Activated naive CD4-positive, alpha-beta T cell treated with Interleukin-2 at 50 U/mL for 16 hours (primary cell): ENCODE data around the gene MED27.

Source experiments
- DNase-seq: peaks from one replicate; pipeline ENCODE4 v3.0.0-alpha.2; 2020

The MED27 gene

DNA sequence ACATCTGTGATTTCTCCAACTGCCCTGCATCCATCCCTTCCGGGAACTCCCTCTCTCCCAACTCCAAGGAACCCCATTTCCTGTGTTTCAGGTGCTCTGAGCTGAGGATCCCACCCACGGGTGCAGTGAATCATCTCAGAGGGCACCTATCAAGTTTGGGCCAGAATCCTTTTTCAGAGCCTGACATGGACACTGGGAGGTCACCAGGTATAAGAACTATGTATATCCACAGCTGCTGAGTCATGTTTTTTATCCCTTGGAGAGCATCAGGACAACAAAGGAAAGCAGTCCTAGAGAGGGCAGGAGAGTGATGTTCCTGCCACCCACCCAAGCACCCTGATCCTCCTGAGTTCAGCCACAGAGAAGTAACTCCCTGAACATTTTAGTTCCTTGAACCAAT lies 3.8 kb downstream of the MED27 start:
- no peak for DNase-seq

DNA sequence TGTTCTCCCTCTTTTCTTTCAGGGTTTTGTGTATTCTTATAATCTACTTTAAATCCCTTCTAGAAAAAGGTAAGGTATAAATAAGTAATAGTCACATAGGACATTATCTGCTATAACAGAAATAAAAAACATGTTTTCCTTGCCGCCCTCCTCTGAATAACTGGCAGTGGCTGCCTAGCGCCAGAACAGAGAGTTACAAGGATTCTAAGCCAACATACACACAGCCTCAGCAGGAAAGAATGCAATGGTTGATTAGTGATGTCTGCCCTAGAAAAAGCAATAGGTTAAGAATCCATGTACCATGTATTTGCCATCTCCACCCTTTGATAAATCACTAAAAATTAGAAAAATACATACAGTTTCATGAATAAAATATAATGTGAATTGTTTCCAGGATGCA lies 4.9 kb downstream of the MED27 start:
- DNase-seq, result no peak

DNA sequence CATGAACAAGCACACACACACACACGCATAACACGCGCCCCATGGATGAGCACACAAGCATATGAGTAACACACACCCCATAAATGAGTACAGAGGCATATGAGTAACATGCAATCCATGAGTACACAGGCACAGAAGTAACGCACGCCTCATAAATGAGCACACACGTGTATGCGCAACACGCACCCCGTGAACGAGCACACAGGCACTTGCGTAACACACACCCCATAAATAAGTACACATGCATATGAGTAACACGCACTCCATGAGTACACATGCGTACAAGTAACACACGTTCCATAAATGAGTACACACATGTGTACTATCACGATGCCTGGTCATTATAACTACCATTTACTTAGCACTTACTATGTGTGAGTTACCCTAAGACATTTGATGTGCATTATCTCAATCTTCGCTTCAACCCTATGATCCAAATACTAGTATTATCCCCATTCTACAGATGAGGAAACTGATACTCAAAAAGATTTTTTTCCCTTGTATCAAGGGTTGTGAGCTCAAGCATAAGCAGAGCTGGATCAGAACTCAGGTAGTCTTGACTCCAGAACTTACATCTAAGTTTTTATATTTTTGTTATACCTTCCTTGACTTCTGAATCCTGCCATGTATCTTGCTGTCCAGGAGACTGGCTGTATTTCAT lies 7.7 kb downstream of the MED27 start:
- DNase-seq, result no peak

DNA sequence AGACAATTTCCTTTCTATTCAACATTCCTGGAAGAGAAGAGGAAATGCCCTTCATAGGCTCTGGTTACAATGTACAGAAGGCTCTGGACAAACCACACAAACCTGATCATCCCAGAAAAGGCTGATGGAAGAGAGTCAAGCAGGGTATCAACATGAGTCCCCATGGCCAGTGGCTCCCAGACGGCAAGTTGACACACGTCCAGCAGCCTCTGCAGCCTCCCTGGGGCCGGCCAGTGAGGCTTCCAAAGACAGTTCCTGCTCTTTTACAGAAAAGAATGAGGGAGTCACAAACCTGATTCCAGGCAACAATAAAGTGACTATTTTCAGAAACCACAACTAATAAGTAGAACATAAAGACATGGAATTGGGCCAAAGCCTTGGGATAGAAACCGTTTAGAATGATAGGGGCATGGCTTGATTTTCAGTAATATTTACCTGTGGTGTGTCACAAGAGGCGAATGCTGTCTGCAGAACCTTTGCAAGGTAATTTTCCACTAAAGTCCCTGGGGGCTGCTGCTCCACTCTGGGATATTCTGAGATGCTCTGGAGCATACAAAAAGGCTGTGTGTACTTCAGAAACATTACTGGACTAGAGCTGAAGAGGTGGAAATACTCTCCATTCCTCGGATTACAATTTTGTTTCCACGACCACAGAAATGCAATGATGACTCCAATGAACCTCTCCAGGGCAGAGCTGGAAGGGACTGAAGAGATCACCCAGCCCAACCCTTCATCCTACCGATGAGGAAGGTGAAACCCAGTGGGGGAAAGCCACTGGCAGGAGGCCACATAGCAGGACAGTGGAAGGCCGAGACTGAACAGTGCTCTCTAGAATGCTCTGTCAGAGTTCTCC lies 10.4 kb downstream of the MED27 start:
- no peak for DNase-seq

DNA sequence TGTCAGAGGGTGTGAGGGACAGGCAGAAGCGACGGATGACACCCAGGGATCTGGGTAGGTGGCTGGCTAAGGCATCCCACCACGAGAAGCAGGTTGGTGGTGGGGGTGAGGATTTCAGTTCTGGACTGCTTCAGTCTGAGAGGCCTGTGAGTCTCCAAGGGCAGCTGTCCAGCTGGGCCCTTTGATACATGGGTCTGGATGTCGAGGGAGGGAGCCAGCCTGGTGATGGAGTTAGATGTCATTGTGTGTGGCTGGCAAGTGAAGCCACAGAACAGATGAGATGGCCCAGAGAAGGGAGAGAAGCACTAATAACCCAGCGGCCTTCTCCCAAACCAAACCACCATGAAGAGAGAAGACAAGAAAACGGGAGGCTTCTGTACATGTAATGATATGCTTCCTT lies 11.1 kb downstream of the MED27 start:
- DNase-seq, result no peak

DNA sequence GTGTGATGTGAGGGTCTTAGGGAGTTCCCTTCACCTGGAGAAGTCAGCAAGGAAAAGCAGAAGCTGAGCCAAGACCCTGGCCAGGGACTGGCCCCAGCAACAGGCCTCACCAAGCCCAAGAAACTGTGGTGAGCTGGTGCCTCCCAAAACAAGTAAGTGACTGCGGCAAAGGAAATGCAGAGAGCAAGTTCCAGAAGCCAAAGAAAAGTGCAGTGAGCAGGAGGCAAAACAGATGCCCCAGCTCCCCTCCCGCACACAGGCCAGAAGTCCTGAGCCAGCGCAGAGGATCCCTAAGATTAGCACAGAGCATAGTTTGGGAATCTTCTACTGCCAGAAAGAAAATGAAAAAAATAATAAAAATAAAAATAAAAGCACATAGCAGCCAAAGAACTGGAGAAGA lies 13.2 kb downstream of the MED27 start:
- no peak for DNase-seq

DNA sequence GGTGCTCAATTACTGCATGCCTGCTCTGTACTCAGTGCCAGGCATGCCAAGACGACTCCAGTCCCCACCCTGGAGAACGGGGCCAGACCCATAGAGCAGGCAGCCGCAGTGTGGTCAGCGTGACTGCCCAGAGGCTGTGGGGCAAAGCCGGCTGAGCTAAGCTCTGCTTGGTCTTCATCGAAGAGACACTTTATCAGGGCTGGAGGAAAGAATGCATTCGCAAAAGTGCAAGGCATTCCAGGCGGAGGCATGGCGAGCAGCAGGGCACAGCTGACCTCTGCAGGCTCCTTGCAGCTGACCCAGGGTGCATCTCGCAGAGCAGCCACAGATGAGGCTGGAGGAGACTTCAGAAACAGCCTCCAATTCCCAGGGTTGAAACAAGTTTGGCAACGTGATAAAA lies 13.6 kb downstream of the MED27 start:
- DNase-seq, result no peak

DNA sequence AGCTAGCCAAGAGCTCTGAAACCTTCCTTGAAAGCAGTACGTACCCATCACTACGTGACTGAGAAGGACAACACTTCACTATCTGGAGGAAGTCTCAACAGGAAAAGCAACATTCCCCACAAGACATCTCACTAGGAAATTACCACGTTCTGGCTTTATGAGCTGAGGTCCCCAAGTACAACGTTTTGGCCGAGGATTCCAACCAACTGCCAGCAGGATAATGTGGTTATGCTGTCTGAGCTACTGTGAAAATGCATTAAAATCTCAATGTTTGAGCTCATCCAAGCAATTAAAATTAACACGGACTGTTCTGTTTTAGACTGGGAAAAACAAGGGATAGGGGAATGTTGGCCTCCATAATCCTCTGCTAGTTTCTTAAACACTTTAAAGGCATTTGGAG lies 16.4 kb downstream of the MED27 start:
- no peak for DNase-seq

DNA sequence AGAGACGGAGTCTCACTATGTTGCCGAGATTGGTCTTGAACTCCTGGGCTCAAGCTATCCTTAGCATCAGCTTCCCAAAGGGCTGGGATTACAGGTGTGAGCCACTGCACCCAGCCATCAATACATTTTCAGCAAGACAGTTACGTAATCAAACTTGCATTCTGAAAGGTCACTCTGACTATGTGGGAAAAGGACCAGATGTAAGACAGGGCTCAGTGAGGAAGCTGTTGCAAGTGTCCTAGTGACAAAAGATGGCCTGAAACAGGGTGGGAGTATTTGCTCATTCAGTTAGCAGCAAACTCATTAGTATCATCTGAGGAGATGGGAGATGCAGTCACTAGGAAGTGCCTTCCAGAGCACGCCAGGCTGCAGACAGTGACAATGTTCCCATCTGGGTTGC lies 16.9 kb downstream of the MED27 start:
- no peak for DNase-seq

DNA sequence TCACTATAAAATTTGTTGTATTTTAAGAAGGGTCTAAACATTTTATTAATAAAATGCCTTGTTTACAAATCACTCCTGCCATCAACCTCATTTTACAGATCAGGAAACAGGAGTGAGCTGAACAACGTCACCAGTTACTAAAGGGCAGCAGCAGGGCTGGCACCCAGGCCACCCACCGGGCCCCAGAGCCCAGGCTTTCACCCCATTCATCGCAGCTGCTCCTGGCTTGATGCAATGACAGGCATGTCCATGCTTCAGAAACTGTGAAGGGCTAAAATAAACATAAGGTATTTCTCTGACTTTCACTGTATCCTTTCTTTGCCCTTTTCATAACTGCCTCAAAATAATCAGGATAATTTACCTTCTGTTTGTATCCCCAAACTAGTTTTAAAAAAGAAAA lies 18.1 kb downstream of the MED27 start:
- DNase-seq, result no peak

DNA sequence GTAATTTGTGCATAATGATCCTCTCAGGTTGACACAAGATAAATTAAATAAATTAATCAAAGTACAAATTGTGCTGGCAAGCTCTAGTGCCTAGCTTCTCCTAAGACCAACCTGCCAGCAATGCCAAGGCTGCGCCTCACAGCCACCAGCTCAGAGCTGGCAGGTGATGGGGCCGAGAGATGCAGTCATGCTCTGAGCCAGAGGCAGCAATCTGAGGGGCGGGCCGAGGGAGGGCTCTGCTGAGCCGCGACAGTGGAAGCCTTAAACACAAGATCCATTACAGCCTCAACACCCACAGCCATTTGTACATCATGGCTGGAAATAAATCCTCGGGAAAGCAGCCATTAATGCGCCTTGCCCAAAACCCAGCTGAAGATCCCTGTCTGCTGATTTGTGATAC lies 20.3 kb downstream of the MED27 start:
- no peak for DNase-seq

DNA sequence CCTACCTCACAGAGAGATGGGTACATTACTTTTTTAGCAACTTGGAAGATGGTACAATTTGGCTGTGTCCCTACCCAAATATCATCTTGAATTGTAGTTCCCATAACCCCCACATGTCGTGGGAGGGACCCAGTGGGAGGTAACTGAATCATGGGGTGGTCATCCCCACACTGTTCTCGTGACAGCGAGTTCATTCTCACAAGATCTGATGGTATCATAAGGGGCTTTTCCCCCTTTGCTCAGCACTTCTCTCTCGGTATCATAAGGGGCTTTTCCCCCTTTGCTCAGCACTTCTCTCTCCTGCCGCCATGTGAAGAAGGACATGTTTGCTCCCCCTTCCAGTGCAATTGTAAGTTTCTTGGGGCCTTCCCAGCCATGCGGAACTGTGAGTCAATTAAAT lies 21.4 kb downstream of the MED27 start:
- peak; percentile 3 for DNase-seq

DNA sequence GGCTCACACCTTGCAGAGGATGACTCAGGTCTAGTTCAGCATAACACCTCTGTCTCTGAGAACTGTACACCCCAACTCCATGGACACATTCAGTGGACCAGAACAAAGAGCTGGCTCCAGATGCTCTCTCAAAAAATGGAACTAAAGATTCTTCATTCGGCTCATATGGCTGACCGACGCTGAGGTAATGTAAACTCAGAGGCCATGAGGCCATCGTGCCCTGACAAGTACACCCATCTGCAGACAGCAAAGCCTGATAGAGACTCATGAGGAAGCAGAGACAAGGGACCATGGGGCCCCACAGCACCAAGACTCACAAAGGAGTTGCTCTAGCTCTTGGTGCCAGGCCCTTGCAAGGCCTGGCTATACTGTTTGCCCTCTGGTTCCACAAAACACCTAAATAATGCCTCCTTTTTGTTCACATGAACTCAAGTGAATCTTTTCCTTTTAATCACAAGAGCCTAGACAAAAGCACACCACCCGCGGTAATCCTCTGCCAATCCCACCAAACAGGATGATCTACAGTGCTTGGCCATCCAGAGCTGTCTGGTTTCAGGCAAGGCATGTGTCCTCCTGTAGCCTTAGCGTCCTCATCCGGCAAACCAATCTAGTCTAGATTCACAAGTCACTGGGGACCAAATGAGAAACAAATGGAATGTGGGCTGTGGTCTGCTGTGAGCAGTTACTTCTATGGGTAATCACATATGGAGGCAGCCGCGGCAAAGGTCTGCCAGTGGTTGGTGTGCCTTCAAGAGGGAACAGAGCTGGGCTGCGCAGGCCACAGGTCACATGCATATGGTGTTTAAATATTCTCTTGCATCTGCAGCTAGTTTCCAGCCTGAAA lies 22.7 kb downstream of the MED27 start:
- DNase-seq, result no peak

DNA sequence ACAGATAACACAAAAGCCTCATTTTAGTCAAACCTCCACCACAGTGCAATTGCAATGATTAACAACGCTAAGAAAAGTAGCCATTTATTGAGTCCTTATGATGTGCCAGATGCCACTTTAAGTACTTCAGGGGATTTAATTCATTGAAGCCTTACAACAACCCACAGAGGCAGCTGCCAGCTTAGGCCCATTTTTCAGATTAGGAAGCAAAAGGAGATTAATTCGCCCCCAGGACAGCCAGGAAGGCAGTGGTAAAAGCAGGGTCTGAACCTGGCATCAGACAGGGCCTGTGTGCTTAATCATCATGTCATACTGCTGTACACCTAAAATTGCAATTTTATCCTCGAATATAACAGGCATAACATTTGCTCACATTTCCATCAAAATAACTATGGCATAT lies 23.9 kb downstream of the MED27 start:
- DNase-seq, result no peak

DNA sequence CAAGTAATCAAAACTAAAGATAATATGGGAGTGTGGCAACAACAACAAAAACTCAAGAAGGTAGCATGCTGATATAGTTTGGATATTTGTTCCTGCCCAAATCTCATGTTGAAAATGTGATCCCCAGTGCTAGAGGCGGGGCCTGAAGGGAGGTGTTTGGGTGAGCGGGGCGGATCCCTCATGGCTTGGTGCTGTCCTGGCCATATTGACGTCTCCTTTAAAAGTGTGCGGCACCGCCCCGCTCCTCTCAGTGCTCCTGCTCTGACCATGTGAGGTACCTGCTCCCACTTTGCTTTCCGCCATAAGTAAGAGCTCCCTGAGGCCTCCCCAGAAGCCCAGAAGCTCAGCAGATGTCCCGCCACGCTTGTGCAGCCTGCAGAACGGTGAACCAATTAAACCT lies 25.6 kb downstream of the MED27 start:
- DNase-seq, result no peak

DNA sequence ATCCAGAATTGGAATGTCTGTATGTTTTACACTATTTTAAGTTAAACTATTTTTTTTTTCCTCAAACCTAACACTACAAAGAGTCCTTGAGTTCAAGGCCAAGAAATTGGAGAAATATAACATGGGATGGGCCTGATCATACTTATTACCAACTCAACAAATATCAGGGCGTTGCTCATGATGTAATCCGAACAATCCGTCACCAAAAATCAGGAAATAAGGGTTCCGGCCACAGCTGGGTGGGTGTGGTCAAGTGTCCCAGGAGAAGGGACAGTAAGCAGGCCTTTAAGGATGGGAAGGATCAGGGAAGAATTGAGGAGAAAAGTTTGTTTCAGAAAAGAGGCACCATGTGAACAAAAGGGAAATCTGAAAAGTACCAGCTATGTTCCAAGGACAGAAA lies 29.8 kb downstream of the MED27 start:
- DNase-seq, result no peak

DNA sequence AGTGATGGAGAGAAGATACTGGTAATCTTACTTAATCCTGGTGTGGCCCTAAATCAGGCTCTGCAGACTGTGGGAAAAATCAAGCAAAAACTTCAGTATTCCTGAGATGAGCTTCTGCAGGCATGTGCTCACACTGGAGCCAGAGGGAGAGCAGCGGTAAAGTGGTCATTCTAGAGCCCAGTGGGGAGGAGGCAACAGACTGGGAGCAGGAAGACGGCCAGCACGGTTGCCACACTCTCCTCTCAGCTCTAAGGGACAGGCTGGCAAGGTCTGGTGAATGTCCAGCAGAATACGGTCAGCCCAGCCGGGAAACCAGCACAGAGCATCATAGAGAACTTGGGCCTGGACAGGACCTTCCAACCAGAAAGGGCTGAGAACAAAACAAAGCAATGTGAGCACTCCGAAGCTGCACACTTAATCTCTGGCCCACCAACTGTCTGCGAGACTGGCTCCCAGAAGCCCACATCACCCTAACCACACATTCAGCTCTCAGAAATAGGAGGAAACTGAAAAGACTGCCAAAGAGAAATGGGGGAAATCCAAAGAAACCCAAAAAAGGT lies 30.3 kb downstream of the MED27 start:
- DNase-seq, result no peak

DNA sequence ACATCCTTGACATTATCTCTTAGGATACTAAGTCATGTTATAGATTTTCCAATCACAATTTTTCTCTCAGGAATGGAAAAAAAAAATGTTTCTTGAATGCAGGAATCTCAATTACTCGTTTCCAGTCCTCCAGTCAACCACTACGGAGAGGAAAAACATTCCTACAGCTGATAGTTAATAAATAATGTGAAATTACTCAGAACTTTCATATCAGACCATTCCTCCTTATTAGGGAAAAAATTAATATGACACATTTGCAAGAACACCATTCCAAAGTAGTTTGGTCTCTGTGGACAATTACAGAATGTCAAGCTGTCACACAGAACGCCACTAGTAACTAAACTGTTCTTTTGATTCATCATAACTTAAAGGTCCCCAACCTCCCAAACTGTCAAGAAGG lies 31.5 kb downstream of the MED27 start:
- no peak for DNase-seq

DNA sequence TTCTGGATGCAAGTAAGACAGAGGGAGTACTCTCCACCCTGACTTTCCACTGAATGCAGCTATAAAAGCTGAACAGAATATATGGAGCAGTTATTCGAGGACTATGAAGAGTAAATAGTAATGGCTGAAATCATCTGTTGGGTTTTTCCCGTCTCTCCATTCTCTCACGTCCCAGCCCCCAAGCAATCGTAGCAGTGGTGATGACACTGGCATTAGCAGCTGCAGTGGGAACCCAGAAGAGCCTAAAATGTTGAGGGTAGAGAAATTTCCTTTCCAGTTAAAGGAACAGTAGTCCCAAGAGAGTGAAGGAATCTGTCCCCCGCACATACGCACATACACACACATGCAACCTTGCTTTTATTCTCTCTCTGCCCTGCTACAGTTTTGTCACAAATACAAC lies 33.2 kb downstream of the MED27 start:
- no peak for DNase-seq

DNA sequence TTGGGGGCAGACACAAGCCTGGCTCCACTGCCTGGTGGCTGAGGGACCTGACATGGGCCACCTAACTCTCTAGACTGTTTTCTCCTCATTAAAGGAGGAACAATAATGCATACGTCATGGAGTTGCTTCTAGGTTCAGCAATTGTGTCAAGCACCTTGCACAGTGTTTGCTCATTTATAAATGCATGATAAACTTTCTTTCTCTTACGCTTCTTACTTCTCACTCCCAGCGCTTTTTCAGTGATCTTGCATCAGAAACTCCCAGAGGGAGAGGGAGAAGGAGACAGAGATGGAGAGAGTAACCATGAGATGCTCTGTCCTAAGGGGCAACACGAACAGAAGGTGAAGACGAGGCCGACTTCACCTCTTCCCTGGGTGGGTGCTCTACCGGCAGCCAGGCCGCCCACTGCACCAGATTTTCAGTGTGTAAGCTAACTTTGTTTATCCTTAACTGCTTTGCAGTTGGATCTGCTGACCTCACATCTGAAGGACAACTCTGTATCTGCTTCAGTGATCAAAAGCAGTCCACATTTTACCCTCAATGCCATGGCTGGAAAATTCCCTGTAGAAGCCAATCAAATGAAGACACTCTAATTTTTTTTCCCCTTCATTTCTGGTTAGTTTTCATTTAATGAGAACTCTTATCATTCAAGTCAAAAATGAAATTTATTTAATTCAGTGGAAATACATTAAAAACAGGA lies 35.3 kb downstream of the MED27 start:
- DNase-seq, result no peak

DNA sequence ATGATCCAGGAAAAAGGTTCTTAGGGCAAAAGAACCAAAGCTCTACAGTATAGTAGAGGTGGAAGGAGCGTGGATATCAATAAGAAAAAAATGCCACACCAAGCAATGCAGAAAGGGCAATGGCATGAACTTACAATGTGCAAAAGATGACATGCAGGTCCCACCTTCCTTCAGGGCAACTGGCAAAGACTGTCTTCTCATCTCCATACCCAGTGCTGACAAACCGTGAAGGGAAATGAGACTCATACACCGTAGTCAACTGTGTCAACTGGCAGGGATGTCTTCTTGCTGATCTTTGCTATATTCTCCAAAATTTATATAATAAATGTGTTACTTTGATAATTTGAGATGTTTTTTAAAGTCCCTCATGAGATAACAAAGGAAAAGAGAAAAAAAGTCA lies 36.0 kb downstream of the MED27 start:
- no peak for DNase-seq

DNA sequence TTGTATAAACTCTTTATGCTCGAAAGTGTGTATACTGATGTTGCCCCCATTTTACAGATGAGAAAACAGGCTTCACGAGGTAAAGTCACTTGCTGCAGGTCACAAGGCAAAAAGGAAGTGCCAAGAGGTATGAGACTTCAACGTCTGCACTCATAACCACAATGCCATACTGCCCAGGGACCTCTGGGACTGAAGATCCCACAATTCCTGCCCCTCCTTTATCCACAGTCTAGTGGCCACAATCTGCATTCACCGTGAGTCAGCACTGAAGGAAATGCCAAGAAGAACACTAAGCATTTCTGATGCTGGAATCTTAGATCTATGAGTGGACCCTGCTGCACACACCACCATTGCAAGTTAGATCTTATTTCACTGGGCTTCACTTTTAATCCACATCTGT lies 37.3 kb downstream of the MED27 start:
- DNase-seq, result no peak

DNA sequence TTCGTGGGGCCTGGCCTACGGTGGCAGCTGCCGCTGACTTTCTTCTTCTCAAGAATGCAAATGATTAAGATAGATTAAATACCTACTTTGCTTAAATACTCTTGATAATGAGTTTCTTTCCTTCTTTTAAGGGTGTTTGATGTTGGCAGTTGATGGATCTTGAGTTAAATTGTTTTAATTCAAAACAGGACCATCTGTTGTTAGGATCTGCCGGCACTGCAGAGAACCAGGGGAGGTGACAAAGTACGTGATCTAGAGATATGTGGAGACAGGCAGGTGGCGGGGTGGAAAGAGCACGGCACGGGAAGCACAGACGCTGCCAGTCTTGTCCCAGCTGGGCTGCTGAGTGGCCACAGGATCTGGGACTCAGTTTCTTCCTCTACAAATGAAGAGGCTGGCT lies 37.9 kb downstream of the MED27 start:
- no peak for DNase-seq
